GM21528 (cell line): ENCODE data around the gene SLCO3A1.

Source experiments
- ATAC-seq: cut with Tn5 transposase; IDR thresholded peaks from one replicate; pipeline ENCODE4 v1.9.1; 2021; ENCODE audit warnings: mild to moderate bottlenecking, moderate library complexity; ENCODE audit not compliant: unreplicated experiment, low FRiP score

The SLCO3A1 gene

DNA sequence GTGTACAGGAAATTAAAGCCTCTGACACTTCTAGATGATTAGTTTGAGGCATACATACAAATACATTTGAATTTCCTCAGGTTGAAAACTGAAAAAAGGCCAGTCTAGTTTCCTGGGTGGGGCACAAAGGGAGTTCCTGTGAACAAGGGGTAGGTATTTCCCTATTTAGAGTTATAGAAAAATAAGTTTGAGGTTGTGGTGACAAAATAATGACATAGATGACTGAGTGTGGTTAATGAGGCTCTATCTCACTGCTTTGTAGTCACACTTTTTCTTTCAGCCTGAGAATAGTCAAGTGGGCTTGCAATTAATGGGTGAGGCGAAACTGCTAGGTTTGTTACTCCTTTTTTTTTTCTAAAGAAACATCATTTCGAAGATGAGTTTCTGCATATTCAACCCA is 4.3 kb downstream of the SLCO3A1 start:
- peak; percentile 55 for ATAC-seq

DNA sequence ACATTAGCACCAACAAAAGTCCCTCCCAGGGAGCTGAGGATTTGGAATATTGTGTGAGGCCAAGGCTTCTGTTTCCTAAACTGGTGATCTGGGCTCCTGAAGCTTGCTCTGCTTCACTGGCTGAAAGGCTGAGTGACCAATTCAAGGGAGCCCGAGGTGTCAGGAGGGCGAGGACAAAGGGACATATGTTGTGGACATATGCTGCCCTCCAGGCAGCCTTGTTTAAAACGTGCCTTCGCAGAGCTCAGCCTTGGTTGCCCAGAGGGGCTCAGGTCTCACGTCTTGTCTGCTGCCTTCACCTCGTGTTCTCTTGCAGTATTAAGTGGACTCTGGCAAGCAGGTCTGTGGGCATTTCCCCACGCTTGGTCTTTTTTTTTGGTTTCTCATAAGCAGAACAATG is 7.0 kb downstream of the SLCO3A1 start:
- no peak for ATAC-seq

DNA sequence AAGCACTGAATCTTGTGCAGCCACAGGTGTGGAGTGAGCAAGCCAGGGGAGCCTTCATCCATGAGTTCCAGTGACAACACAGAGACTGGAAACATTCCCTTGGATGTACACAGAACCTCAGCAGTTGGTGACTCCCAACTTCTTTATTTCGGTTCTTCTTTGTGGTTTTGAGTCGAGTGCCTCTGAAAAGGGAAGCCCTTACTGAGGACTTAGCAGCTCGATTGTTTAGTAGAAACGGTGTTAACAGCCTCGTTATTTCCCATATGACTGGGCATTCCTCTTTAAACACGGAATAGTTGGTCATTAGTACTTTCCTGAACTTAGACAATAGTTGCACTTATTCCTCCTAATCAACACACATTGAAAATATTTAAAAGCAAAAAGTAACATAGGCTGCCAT is 7.7 kb downstream of the SLCO3A1 start:
- no peak for ATAC-seq

DNA sequence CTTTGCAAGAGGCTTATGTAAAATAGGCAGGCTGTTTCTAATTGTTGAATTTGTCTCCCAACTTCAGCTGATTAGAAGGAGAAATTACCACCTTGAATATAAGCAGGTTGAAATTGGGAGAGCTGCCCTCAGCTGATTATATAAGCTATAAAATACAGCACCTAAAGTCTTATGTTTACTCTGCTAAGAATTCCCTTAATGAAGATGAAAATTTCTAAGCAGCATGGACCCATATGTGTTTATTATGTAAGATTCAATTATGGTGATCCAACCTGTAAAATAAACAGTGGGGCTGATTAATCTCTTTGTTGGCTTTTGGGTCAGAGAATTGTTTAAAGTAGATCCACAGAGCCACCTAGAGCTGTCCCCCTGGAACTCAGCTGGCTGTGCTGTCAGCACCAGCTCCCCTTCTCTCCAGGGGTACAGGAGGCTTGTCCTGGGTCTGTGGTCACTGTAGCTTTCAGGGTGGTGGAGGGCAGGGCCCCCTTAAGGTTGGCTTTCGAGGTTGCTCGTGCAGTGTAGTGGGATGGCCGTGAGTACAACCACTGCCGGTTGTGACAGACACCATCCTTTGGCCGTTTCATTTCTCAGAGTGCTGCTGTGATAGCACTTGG is 9.5 kb downstream of the SLCO3A1 start:
- no peak for ATAC-seq

DNA sequence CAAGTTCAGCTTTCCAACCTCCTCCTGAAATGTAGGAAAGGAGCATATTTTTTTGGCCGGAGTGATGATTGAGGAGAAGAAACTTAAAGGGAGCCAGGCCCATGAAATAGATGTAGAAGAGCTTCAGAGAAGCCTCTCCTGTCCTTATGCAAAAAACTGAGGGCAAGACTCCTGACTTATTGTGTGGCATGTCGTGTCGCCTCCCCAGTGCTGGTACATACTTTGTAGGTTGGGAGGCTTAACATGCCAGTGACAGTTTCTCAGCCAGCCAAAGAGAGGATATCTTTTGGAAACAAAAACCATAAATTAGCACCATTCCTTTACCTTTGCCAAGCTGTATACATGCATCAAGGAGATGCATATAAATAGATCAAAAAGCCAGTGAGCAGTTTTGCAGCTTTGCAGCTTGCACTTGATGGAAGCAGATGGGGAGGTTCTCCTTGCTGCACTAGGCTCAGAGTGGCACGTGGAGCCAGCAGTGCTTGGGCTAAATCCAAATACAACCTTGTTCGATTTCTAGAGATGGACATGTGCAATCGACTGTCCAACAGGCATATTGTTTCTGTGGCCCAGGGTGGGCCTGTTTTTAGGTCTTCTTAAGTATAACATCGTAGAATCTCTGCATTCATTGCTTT is 10.2 kb downstream of the SLCO3A1 start:
- ATAC-seq: no peak

DNA sequence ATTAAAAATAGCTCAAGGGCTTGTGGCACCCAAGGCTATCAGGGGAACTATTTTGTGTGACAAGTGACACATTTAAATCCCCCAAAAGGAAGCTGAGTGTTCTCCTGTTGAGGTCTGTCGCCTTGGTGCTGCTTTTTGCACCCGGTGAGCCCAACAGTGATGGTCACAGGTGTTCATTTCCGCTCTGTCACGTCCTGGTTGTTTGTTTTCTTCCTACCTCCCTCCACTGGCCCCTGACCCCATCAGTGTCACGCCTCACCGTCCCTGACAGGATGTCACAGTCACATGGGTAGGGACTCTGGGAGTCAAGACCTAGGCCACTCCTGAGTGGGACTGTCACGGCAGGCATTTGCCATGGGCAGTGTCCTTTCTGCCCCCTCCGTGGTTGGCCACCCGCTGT is 11.2 kb downstream of the SLCO3A1 start:
- no peak for ATAC-seq

DNA sequence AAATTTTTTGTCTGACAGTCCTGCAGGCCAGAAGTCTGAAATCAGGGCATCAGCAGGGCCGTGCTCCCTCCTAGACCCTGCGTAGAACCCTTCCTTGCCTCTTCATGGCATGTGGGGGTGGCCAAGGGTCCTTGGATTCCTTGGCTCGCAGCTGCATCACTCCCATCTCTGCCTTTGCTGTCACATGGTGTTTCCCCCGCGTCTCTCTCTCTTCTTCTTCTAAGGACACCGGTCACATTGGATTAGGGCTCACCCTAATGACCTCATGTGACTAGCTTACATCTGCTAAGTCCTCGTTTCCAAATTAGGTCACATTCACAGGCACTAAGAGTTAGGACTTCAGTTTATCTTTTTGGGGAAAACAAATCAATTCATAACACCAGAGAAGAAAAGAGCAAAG is 12.0 kb downstream of the SLCO3A1 start:
- ATAC-seq: no peak

DNA sequence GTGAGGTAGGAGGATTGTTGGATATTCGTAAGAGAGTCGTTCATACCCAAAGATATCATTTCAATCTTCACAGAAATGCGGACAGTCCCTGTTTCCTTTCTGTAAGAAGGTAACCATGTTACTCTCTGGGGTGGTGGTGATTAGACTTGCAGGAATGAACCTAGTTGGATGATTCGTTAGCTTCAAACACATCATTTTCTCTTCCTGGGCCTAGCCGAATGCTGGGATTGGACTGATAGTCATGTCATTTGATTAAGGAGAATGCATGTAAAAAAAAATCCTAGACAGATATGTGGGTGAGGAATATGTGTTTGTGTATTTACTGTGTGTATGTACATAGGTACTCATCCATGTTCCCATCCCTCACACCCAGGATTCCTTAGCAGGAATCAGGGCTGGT is 12.4 kb downstream of the SLCO3A1 start:
- no peak for ATAC-seq

DNA sequence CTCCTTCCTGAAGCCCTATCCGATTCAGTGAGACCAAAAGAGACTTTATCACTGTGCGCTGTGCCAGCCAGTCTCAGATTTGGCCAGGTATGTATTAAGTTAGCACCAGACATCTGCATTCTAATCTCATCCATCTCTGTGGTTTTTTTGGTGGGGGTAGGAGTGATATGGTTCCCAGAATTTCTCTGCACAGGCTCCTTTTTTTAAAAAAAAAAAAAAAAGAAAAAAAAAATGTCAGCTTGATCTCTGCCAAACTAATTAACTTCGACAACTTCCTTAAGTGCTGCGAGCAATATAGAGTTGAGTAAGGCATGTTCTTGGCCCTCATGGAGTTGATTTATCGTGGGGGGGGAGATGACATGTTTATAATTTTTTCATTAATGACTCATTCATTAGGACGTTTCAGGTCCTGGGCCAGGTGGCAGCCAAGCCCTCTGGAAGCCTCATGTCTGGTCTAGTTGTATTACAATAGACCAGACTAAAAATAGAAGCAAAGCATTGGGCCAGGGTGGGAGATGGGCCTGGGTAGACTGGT is 12.9 kb downstream of the SLCO3A1 start:
- ATAC-seq: no peak

DNA sequence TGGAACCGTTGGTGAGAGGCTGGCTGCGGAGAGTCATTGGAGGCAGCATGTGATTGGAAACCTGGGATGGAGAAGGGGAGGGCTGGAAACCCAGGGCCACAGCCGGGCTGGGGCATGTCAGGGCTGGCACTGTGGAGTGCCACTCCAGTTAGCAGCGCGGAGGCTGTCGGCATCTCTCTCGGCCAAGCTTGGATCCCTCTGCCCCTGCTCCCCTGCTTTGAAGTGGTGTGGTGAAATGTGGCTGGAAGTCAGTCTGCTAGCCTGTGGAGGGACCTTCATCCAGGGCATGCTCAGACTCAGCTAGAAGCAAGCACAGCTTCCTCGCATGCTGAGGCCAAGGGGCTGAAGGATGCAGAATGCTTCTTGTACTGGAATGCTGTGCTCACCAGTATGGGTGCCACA is 13.5 kb downstream of the SLCO3A1 start:
- no peak for ATAC-seq

DNA sequence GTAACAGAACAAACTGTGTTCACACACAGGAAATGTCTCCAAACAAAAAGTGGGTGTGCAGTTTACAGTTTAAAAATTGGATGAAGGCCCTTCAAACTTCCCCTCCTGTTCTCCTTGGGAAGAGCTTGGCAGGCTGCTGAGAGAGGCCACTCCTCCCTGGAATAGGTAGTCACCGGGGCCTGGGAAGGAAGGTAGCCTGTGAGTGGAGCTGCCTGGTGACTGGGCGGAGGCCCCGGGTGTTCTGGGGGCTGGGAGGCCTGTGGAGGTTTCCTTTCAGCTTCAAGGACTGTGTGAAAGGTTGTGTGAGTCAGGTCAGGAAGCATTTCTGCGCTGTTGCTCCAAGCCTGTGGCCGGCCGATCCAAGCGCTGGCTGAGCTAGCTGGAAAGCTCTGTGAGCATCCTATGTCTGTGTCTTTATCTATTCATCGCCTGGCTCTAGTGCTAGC is 14.1 kb downstream of the SLCO3A1 start:
- ATAC-seq: no peak

DNA sequence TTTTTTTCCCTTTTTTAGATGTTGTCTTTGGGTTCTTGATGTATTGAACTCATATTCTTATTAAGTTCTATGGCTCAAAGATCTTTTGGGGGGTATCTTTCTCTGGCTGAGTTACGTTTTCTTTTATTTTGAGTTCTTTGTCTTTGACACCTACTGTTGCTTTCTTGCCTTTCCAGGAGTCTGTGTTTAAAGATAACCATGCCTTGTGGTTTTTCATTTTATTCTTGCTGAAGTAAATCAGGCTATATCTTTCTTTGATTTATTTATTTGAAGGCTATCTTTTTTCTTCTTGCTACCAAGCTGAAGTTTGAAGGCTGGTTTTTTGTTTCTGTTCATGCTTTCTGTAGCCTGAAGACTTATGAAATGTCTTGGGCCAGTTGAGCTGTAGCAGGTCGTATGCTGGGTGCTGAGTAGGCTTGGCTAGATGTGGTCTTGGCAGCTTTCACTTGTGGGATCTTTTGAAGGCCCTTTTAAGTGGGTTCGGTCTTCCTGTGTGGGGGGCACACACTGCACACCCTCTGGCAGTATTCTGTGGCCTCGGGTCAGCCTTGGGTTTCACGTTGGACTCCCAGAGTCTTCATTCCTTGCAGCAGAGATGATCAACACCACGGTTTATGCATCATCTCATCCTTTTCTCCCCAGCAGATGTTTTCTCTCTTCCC is 17.5 kb downstream of the SLCO3A1 start:
- ATAC-seq: no peak

DNA sequence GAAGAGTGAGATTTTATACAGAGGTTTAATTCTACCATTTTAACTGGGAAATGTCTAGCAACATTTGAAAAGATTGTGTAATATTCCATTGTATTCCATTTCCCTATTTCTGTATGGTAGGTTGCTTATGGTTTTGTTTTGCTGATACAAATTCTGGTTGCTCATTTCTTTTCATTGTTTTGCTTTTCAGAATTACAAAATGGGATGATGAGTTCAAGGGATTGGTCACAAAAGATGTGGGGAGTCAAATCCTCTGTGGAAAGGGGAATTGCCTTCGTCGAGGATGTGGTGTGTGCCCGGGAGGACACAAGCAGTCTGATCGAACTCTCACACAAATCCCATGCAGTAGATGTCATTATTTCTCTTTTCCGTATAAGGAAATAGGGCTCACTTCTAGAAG is 18.3 kb downstream of the SLCO3A1 start:
- ATAC-seq: no peak

DNA sequence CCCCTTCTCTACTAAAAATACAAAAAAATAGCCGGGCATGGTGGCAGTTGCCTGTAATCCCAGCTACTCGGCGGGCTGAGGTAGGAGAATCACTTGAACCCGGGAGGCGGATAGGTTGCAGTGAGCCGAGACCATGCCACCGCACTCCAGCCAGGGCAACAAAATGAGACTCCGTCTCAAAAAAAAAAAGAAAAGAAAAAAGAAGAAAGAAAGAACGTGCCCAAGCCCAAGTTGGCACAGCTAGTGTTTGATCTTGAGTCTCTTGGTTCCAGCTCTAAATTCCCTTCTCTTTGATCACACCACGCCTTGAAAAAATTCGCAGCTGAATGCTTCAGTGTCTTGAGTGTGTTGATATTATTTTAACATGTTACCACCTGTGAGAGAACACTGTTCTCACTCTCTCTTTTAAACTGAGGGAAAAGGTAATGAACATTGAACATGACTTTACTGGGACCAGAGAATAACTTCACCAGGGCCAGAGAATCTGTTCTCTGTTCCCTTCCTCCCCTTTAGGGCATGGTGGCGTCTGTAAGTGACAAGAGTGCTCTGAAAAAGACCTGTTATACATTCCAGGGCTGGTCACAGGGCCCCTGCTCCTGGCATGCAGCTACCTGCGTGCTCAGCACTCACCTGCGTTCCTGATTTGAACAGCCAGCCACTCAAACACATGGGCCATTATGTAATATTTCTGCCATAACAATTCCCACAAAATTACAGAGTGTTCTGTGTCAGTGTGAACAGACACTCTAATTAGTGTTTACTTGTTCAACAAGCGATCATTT is 19.0 kb downstream of the SLCO3A1 start:
- no peak for ATAC-seq

DNA sequence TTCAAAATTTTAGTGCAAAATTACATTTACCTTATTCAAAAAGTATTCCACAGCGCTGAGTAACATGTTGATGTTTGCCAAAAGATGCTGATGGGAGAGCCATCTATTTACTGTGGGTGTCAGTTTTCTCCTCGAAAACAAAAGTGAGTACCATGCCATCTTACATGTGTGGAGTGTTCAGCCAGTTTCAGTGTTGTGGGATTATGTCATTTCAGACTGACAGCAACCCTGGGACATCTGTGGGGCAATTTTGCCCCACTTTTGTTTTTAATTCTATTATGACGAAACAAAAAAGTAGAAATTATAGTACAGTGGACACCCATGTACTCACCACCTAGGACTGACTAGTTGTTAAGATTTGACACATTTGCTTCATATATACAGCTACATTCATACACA is 19.6 kb downstream of the SLCO3A1 start:
- ATAC-seq: no peak

DNA sequence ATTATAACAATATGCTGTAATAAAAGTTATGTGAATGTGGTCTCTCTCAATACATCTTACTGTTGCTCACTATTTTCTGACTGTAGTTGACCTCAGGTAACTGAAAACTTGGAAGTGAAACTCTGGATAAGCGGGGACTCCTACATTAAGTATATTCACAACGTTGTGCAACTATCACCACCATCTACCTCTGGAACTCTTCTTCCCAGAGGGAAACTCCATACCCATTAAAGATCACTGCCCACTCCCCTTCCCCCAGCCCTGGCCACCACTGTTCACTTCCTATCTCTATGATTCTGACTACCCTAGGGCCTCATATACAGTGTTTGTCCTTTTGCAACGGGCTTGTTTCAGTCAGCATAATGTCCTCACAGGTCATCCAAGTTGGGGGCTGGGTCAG is 20.7 kb downstream of the SLCO3A1 start:
- ATAC-seq: no peak

DNA sequence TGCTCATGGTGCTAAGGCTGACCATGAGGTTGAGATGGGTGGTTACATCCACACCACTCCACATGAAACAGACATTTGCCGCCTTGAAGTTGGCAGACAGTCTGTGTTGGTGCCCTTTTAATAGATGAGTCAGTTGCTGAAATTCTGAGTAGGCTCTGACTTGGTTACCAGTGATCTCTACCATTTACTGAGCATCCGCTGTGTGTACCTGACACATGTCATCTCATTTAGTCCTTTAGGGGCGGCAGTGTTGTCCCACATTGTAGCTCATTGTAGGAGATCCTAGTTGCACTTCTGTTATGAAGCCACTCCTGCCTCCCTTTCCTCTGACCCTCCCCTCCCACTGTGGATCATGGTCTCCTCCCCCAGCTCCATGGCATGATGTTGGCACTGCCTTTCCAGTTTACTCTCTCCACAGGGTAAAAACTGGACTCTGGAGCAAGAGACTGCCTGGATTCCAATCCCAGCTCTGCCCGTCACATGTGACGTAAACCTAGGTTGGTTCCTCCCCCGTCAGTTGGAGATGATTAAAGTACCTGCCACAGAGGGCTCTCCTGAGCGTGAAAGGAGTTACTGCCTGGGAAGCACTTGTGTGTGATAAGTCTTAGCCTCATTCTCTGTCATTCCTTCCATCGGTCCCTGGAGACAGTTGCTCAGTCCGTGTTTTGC is 21.6 kb downstream of the SLCO3A1 start:
- no peak for ATAC-seq

DNA sequence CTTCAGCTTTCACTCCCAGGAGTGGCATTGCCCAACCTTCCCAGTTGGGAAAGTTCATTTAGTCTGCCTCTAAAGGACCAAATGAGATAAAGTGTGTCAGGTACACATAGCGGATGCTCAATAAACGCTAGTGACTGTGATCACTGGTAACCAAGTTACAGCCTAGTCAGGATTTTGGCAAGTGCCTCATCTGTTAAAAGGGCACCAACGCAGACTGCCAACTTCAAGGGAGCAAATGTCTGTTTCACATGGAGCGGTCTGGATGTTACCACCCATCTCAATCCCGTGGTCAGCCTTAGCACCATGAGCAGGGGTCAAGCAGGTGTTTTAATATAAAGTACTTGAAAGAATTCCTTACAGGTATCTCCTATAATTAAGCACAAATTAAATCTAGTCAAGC is 22.7 kb downstream of the SLCO3A1 start:
- no peak for ATAC-seq

DNA sequence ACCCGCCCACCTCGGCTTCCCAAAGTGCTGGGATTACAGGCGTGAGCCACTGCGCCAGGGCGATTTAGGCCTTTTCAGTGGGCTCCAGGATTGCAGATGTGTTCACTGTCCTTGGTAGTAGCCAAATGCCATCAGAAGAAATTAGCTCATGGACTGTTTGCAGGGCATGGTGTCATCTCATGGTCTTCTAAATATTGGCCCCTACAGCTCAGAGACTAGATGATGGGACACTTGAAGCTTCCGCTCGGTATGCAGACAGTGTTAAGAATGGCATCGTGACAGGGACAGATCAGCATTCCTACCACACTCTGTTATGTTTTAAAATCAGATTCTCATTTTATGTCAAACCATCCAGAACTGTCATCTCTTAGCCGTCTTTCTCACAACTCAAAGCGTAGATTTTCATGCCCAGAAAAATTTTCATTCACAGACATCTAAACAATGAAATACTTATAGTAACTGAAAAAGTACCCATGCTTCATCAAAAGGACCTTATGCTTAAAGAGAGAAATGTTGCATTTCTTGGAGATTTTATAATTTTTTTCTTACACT is 24.9 kb downstream of the SLCO3A1 start:
- ATAC-seq: no peak

DNA sequence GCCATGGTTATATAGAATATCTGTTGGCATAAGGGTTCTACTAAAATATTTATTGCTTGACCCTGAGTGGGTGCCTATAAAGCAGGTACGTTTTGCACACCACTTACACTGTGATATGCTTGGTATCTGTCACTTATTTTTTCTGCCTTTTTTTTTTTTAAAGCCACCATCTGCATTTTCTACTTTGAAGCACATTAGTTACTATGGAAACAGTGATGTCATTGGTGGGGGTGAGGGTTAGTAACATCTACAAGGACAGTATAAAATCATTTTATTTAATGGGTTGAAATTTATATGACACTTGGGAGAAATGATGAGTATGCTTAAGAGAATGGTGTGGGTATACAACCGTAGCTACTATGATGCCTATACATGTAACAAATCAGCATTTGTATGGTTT is 25.6 kb downstream of the SLCO3A1 start:
- no peak for ATAC-seq
